Stimulated activated CD8-positive, alpha-beta memory T cell treated with anti-CD3 and anti-CD28 coated beads, Interleukin-15, amount 100 ng/mL, for 24 hours (primary cell): ENCODE measurements around the gene GBF1.
A peak's percentile ranks its signal among the peaks of the same experiment; 100 is the strongest.

Experiments used
- DNase-seq: peaks from one replicate; pipeline ENCODE4 v3.0.0-alpha.2; 2020; ENCODE audit warnings: low read depth

GBF1 gene

GRCh38 chr10:102409604-102410428 is 164.5 kb downstream of the GBF1 start:
- no peak for DNase-seq

GRCh38 chr10:102410429-102411073 is 165.2 kb downstream of the GBF1 start:
- no peak for DNase-seq

- DNase-seq = no peak
Observed at GRCh38 chr10:102411341-102412255, 166.3 kb downstream of the GBF1 start.

DNA sequence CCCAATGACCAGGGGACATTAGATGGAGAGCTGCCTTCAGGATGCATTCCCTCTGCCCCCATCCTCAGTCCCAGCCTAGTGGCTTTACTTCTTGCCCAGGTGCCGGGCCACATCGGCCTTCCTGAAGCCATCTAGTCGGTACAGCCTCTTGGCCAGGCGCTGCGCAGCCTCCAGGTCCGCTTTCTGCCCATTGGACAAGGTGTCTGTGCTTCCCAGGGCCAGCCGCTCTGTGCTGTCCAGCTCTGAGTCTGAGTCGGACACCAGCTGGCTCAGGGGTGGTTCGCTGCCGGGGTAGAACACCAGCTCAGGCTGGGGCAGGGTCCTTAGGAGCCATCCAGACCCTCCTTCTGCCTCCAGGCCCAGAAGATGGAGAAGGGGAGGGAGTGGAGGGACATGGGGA is 167.0 kb downstream of the GBF1 start:
- DNase-seq = no peak

DNA sequence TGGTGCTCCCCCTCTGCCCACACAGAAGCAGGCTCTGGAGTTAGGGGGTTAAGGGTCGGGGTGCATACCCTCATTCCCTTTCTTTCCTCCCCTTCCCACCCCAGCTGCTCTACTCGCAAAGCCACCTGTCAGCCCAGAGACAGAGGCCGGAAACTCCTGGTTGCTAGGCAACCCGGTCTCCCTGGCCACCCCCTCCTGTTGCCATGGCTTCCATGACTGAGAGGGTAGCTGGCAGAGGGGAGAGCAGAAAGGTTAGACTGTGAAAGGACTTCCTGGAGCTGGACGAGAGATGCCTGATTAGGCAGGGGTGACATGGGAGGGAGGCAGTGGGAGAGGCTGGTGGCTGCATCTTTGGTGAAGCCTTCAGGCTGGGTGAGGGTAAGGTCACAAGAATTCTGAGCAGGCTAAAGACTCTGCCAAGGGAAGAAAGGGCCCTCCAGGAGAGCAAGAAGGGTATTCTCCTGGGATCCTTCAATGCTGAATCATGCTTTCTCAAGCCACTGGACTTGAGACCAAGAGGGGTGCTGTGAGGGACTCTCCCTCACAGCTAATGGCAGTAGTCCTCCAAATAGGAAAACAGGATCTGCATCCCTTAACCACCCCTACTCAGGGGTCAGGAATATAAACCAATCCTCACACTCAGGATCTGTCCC is 167.8 kb downstream of the GBF1 start:
- DNase-seq = no peak

DNA sequence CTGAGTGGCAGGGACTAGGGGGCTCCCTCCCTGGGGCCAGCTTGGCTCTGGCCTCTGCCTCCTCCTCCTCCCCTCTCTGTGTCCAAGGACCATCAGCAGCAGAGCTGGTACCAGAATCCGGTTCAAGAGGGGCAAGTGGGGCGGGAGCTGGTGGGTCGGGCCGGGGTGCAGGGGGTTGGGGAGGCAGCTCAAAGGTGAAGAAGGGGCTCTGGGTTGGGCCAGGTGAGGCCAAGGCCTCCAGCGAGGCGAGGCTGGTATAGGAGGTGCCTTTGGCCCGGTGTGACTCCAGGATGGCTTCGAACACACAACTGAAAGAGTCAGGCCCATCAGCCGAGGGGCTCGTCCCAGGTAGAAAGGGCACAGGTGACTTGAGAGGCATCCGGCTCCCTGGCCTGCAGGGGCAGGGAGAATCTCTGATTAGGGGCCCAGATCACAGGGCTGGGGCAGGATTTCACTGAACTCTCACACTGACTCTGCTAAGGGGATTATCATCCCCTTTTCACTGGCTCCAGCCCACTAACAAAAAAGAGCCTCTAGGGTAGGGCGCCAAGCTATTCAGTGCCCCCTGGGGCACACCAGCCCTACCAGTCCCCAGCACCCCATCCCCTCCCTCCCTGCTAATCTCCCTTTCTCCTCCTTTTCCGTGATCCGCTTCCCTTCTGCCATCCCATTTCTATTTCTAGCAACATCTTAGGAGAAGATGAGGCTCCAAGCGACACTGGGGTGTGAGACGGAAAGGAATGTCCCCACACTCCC is 168.7 kb downstream of the GBF1 start:
- no peak for DNase-seq

- no peak for DNase-seq
Observed at GRCh38 chr10:102414749-102415148, 169.4 kb downstream of the GBF1 start.

DNA sequence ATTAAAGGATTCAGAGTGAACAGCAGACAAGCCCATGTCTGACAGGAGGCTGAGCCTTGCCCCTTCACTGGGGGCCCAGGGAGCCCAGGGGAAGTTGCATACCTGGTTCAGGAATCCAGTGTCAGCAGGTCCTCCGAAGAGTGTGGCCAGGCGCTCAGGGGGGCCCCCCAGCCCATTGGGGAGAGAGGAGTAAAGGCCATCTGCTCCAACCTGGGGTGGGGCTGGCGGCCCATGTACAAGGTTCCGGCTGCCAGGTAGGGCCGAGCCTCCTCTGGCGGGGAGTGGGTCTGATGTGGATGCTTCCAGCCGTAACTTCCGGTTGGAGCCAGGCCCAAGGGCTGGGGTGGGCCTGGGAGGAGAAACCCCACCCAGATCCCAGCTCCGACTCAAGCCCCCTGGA is 171.0 kb downstream of the GBF1 start:
- no peak for DNase-seq

GRCh38 chr10:102416695-102417094 is 171.4 kb downstream of the GBF1 start:
- no peak for DNase-seq

DNA sequence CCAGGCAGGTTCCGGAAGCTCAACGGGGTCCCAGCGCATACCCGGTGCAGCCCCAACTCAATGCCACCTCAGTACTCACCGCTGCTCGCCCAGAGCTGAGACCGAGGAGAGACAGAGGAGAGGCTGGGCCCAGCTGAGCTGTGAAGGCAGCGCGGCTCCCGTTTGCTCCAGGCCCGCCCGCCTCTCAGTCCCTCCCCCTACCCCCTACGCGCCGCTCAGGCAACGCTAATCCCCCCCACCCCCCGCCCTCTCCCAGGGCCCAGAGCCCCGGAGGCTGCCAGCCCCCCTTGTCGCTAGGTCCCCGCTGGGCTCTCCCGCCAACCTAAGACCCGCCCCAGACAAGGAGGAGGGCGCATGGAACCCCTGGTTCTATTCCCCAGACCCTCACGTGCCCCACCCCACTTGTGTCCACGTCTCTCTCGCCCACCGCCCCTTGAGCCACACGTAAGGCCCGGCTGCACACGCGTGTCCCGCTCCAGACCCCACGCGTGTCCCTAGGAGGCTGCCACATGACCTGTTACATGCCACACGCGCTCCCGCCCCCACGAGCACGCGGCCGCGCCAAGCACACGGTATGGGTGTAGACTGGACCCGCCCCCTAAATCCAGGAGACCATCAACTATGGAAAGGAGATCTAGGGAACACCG is 173.4 kb downstream of the GBF1 start, which contains the start of gene PSD:
Gene PSD (minus strand): TSS at position 164 of the 647 bp plus-strand sequence. CDS start 1,747 bp downstream, outside the sequence.
- DNase-seq = no peak

- no peak for DNase-seq
Observed at GRCh38 chr10:102419269-102420180, 174.2 kb downstream of the GBF1 start.

DNA sequence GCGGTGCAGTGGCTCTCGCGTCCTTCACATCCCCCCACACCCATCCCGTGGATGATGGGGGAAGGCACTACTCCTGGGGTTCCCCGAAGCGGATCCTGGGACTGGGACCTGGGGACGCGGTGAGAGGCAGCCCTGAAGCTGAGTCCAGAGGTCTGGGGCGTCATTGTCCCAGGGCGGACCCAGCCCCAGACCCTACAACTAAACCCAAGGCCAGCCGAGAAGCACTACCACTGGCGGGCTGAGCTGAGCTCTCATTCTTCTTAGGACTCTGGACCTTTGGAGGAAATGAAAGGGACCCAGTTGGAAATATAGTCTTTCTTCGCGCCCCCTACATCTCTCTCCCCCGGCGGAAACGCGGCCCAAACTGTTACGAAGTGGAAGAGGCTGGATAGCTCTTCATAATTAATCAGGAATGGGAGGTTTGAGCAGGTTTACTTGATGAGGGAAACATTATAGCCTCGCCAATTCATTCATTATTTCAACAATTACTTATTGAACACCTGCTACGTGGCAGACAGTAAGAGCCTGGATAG is 174.9 kb downstream of the GBF1 start:
- no peak for DNase-seq

DNA sequence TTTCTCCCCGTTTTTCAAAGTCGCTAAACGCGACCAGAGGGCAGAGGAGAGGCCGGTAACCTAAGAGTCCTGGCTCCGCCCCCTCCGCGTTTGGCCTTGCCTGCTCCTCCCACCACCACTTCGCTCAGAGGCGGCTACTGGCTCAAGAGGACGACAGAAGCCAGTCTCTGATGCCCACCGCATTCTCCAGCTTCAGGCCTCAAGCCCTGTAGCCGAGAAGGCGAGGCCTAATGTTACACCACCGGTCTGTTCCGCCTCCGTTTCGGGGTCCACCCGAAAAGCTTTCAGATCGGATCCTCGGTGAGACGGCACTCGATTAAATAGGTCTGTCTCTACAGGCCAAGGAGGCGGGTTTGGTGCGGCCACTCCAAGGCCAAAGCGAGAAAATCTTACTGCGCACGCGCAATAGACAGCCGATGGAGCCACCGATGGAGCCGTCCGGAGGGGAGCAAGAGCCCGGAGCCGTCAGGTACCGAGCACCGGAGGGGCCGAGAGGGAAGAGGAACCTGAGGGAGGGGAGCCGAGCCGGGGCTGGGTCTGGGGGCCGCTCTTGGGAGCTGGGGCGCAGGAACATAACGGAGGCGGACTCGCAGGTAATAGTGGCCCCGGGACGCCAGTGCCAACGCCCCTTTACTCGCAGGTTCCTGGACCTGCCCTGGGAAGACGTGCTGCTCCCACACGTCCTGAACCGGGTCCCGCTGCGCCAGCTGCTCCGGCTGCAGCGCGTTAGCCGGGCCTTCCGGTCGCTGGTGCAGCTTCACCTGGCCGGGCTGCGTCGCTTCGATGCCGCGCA is 175.6 kb downstream of the GBF1 start, which contains the start of gene FBXL15:
Gene FBXL15 (plus strand): TSS at position 123 of the 793 bp plus-strand sequence. CDS start 294 bp downstream, at position 417.
- peak; percentile 92 for DNase-seq

DNA sequence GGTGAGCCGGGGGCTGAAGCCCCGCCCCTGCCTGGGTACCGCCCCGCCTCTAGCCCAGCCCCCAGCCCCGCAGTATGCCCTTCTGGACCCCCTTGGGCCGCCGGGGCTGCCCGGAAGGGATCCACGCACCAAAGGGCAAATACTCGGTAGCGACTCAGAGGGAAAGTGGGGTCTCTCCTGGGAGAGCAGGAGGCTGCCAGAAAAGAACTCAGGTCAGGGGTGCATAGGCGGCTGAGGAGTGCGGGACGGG is 176.1 kb downstream of the GBF1 start:
- DNase-seq = no peak

DNA sequence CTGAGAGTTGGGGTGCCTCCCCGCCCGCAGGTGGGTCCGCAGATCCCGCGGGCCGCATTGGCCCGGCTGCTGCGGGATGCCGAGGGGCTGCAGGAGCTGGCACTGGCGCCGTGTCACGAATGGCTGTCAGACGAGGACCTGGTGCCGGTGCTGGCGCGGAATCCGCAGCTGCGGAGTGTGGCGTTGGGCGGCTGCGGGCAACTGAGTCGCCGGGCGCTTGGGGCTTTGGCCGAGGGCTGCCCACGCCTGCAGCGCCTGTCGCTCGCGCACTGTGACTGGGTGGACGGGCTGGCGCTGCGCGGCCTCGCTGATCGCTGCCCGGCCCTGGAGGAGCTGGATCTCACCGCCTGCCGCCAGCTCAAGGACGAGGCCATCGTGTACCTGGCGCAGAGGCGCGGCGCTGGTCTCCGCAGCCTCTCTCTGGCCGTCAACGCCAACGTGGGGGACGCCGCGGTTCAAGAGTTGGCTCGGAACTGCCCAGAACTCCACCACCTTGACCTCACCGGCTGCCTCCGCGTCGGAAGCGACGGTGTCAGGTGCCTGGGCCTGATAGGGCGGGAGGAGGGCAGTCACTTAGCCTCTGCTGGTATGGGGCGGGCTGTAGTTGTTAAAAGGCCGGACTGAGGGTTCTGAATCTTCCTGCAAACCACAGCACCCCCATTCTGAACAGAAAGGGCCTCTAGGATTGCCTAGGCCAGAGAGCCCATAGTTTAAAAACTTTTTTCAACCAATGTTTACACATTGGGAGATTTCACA is 176.6 kb downstream of the GBF1 start:
- no peak for DNase-seq

GRCh38 chr10:102422545-102423129 is 177.3 kb downstream of the GBF1 start:
- no peak for DNase-seq

- DNase-seq = no peak
Observed at GRCh38 chr10:102423372-102423968, 178.1 kb downstream of the GBF1 start.
